IPS-15b (cell line): ENCODE measurements around the gene PPM1H.

ENCODE experiments used
- H3K27me3 ChIP-seq: one replicate; pipeline ENCODE4 v1.6.1; 2013; ENCODE audit warnings: low read length; ENCODE audit not compliant: control insufficient read depth, insufficient read depth
- H3K36me3 ChIP-seq: one replicate; pipeline ENCODE4 v1.6.1; 2013; ENCODE audit warnings: low read length; ENCODE audit not compliant: control insufficient read depth, insufficient read depth
- H3K4me1 ChIP-seq: one replicate; pipeline ENCODE4 v1.6.1; 2013; ENCODE audit warnings: mild to moderate bottlenecking, low read length; ENCODE audit not compliant: control insufficient read depth, insufficient read depth
- H3K4me3 ChIP-seq: one replicate; pipeline ENCODE4 v1.5.1; 2013; ENCODE audit warnings: low read depth, low read length
- H3K9ac ChIP-seq: one replicate; pipeline ENCODE4 v1.6.1; 2013; ENCODE audit warnings: low read depth, mild to moderate bottlenecking, low read length
- H3K9me3 ChIP-seq: one replicate; pipeline ENCODE4 v1.6.1; 2013; ENCODE audit warnings: mild to moderate bottlenecking, low read length; ENCODE audit not compliant: control insufficient read depth, insufficient read depth

PPM1H gene

GRCh38 chr12:62934239-62934798, 631 bp downstream of the PPM1H start:
- H3K27me3 ChIP-seq: no peaks in the 10 kb centered on the region
- peaks cover 25% of the 10 kb centered on the region for H3K4me1 ChIP-seq
- H3K36me3 ChIP-seq: no peaks in the 10 kb centered on the region

GRCh38 chr12:62933602-62934238, 1.2 kb downstream of the PPM1H start:
- H3K36me3 ChIP-seq: no peaks in the 10 kb centered on the region
- peak overlapping the region; percentile 48 for H3K9ac ChIP-seq
- no peaks in the 10 kb centered on the region for H3K27me3 ChIP-seq
- peak overlapping the region; percentile 90 for H3K4me3 ChIP-seq
- peaks cover 27% of the 10 kb centered on the region for H3K4me1 ChIP-seq
- no peaks in the 10 kb centered on the region for H3K9me3 ChIP-seq

More at GRCh38 chr12:62934239-62934798, 631 bp downstream of the PPM1H start:
- peak overlapping the region; percentile 90 for H3K4me3 ChIP-seq
- H3K9ac ChIP-seq: peak overlapping the region; percentile 48
- H3K9me3 ChIP-seq: no peaks in the 10 kb centered on the region

DNA sequence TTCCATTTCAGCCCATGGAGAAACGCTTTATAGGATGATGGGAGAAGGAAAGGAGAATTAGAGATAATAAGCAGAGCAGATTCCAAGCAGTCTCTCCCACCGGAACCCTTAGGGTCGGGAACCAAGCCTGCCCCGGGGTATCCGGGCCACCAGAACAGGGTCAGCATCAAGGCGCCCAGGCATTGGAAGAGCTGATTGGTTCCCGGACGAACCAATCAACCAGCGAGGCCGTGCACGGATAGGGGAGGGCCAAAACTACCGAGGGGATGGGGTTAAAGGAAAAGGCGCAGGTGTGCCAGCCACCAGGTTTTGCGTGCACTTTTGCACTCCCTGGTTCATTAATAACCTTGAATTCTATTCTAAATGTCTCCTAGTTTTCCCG, 1.7 kb downstream of the PPM1H start:
- H3K4me1 ChIP-seq: peaks cover 32% of the 10 kb centered on the region
- H3K36me3 ChIP-seq: no peaks in the 10 kb centered on the region
- no peak overlapping the region for H3K9ac ChIP-seq
- no peaks in the 10 kb centered on the region for H3K27me3 ChIP-seq
- no peaks in the 10 kb centered on the region for H3K9me3 ChIP-seq
- H3K4me3 ChIP-seq: peak overlapping the region; percentile 90

- Histone ChIP-seq H3K27me3 (no peaks in the 10 kb centered on the region), H3K9ac (no peak overlapping the region), H3K4me3 (no peak overlapping the region)
Measured at GRCh38 chr12:62931477-62931876, 3.5 kb downstream of the PPM1H start.

GRCh38 chr12:62930546-62931425, 4.2 kb downstream of the PPM1H start:
- H3K27me3 ChIP-seq: no peaks in the 10 kb centered on the region
- peaks cover 29% of the 10 kb centered on the region for H3K4me1 ChIP-seq
- no peaks in the 10 kb centered on the region for H3K36me3 ChIP-seq
- H3K4me3 ChIP-seq: no peak overlapping the region
- no peaks in the 10 kb centered on the region for H3K9me3 ChIP-seq
- no peak overlapping the region for H3K9ac ChIP-seq

More at GRCh38 chr12:62931477-62931876, 3.5 kb downstream of the PPM1H start:
- no peaks in the 10 kb centered on the region for H3K9me3 ChIP-seq
- H3K36me3 ChIP-seq: no peaks in the 10 kb centered on the region
- peaks cover 32% of the 10 kb centered on the region for H3K4me1 ChIP-seq

DNA sequence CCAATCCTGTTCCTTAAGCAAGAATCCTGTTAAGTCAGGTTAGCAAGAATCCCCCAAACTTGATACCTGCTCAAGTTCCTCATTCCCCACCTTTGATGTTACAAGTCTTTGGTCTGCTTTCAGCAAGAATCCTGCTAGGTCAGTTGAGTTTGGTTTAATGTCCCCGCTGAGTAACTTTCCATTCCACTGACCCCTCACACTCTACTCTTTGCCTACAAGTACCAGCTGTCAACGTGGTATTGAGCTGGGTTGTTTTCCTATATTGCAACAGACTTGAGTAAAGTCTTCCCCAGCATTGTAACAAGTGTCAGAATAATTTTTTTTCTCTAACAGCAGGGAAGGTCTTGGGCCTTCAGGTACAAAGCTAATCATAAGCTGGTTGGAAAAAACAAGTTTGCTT, 6.3 kb downstream of the PPM1H start:
- no peaks in the 10 kb centered on the region for H3K9me3 ChIP-seq
- H3K4me1 ChIP-seq: peaks cover 26% of the 10 kb centered on the region
- H3K9ac ChIP-seq: no peak overlapping the region
- H3K36me3 ChIP-seq: no peaks in the 10 kb centered on the region
- no peak overlapping the region for H3K4me3 ChIP-seq
- H3K27me3 ChIP-seq: no peaks in the 10 kb centered on the region

- no peak overlapping the region for H3K9ac ChIP-seq
- peaks cover 20% of the 10 kb centered on the region for H3K4me1 ChIP-seq
- H3K9me3 ChIP-seq: no peaks in the 10 kb centered on the region
- H3K4me3 ChIP-seq: no peak overlapping the region
- no peaks in the 10 kb centered on the region for H3K36me3 ChIP-seq
- H3K27me3 ChIP-seq: no peaks in the 10 kb centered on the region
Measured at GRCh38 chr12:62925680-62926079, 9.3 kb downstream of the PPM1H start.

GRCh38 chr12:62924084-62924483, 10.9 kb downstream of the PPM1H start:
- Histone ChIP-seq H3K9me3 (no peaks in the 10 kb centered on the region), H3K9ac (no peak overlapping the region), H3K4me3 (no peak overlapping the region), H3K4me1 (peaks cover 7% of the 10 kb centered on the region), H3K27me3 (no peaks in the 10 kb centered on the region), H3K36me3 (no peaks in the 10 kb centered on the region)

DNA sequence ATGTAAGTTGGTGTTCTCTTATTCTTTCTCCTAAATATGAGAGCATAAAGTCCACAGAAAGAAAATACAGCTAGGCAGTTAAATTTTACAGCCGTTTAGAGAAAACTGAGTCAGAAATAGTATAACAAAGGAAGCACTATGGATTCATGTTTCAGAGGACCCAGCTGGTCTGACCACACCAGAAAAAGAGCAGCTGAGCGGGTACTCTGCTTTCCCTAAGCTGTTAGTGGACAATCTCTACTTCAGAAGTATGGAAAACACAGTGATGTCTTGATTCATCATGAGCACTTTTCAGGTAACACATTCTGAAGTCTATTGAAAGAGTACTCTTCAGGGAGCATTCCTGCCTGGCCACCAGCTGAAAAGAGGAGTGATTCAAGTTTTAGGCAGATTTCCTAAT, 12.4 kb downstream of the PPM1H start:
- H3K4me3 ChIP-seq: no peak overlapping the region
- H3K9me3 ChIP-seq: no peaks in the 10 kb centered on the region
- peaks cover 7% of the 10 kb centered on the region for H3K4me1 ChIP-seq
- H3K27me3 ChIP-seq: no peaks in the 10 kb centered on the region
- H3K9ac ChIP-seq: no peak overlapping the region
- H3K36me3 ChIP-seq: no peaks in the 10 kb centered on the region

DNA sequence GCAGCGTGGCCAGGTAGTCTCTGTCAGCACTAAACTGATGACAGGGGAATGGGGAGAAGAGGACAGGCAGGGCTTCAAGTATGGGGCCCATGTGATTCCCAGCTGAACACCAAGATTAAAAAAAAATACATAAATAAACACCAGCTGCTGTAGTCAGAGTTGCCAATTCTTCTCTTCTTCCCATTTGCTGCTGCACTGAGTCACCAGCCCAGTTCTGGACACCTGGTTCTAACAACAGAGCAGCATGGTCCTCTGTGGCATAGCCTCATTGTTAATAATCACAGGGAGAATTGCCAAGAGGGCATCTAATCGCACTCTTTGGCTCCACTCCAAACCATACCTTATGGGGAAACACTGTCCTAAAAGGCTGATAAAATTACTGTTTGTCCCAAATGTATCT, 15.1 kb downstream of the PPM1H start:
- Histone ChIP-seq H3K27me3 (no peaks in the 10 kb centered on the region), H3K4me1 (peaks cover 24% of the 10 kb centered on the region), H3K9me3 (no peaks in the 10 kb centered on the region), H3K36me3 (no peaks in the 10 kb centered on the region), H3K9ac (no peak overlapping the region), H3K4me3 (no peak overlapping the region)

GRCh38 chr12:62917926-62918325, 17.0 kb downstream of the PPM1H start:
- H3K4me3 ChIP-seq: no peak overlapping the region
- peaks cover 38% of the 10 kb centered on the region for H3K4me1 ChIP-seq
- no peaks in the 10 kb centered on the region for H3K9me3 ChIP-seq
- no peaks in the 10 kb centered on the region for H3K36me3 ChIP-seq
- H3K9ac ChIP-seq: no peak overlapping the region
- H3K27me3 ChIP-seq: no peaks in the 10 kb centered on the region
